ENCODE data around the gene LMAN1L. TPM values are rescaled to one million over a fixed set of nuclear protein-coding genes. Genes with fewer than 3 reads are reported as not detected.

LMAN1L gene
- polyA plus RNA-seq, 3 donors: not detected

Other genes starting within 250 kb of the LMAN1L start
- 10 to 100 TPM; 62.5 to 73.9 (median 65.6) TPM for gene CLK3, start 197.0 kb upstream of the LMAN1L start, polyA plus RNA-seq (ENCODE audit: insufficient read length in 3 of 3)
- 10 to 100 TPM; 38.6 to 43.2 (median 41.9) TPM for gene EDC3, start 116.8 kb upstream of the LMAN1L start, polyA plus RNA-seq (ENCODE audit: insufficient read length in 3 of 3)
- gene CYP1A1, start 87.3 kb upstream of the LMAN1L start, polyA plus RNA-seq (ENCODE audit: insufficient read length in 3 of 3): under 1 TPM in 2 of 3 donors, not detected in 1; 0.07 TPM
- gene CYP1A2, start 64.0 kb upstream of the LMAN1L start, polyA plus RNA-seq (ENCODE audit: insufficient read length in 3 of 3): under 1 TPM; 0.10 to 0.18 (median 0.11) TPM
- gene CSK, start 30.8 kb upstream of the LMAN1L start, polyA plus RNA-seq (ENCODE audit: insufficient read length in 3 of 3): 10 to 100 TPM; 37.6 to 54.0 (median 39.3) TPM
- not detected for gene CPLX3, start 13.8 kb downstream of the LMAN1L start, polyA plus RNA-seq (ENCODE audit: insufficient read length in 3 of 3)
- gene ULK3, start 30.3 kb downstream of the LMAN1L start, polyA plus RNA-seq (ENCODE audit: insufficient read length in 3 of 3): 10 to 100 TPM; 26.0 to 32.9 (median 31.5) TPM
- gene SCAMP2, start 60.5 kb downstream of the LMAN1L start, polyA plus RNA-seq (ENCODE audit: insufficient read length in 3 of 3): 10 to 100 TPM; 63.1 to 75.9 (median 69.4) TPM
- 10 to 100 TPM; 60.4 to 68.7 (median 67.0) TPM for gene MPI, start 77.2 kb downstream of the LMAN1L start, polyA plus RNA-seq (ENCODE audit: insufficient read length in 3 of 3)
- gene FAM219B, start 94.0 kb downstream of the LMAN1L start, polyA plus RNA-seq (ENCODE audit: insufficient read length in 3 of 3): 10 to 100 TPM; 51.6 to 58.1 (median 55.9) TPM
- gene COX5A, start 125.2 kb downstream of the LMAN1L start, polyA plus RNA-seq (ENCODE audit: insufficient read length in 3 of 3): 100 to 1,000 TPM; 214 to 217 (median 215) TPM
- gene RPP25, start 143.9 kb downstream of the LMAN1L start, polyA plus RNA-seq (ENCODE audit: insufficient read length in 3 of 3): 1 to 10 TPM; 2.0 to 2.5 (median 2.1) TPM
- gene SCAMP5, start 182.7 kb downstream of the LMAN1L start, polyA plus RNA-seq (ENCODE audit: insufficient read length in 3 of 3): 10 to 100 TPM; 19.8 to 24.5 (median 21.6) TPM
- gene PPCDC, start 210.8 kb downstream of the LMAN1L start, polyA plus RNA-seq (ENCODE audit: insufficient read length in 3 of 3): 10 to 100 TPM; 11.0 to 13.7 (median 13.7) TPM

Measured in right renal cortex interstitium (tissue), 3 donors.